WI38 (cell line): ENCODE data around the gene GRIN1.

Experiments
- H3K4me3 ChIP-seq: 2 replicates; pipeline ENCODE4 v1.5.1; 2011; ENCODE audit warnings: low read depth, mild to moderate bottlenecking, control low read depth, low read length
- CTCF ChIP-seq: IDR thresholded peaks from 2 replicates; pipeline ENCODE4 v1.5.1; 2012; ENCODE audit warnings: low read depth, mild to moderate bottlenecking, control low read depth, low read length

The GRIN1 gene

GRCh38 chr9:137166380-137167229 lies 27.7 kb downstream of the GRIN1 start:
- H3K4me3 ChIP-seq, result no peak overlapping the region
- no peak for TF ChIP-seq CTCF

GRCh38 chr9:137167277-137167746 lies 28.4 kb downstream of the GRIN1 start:
- H3K4me3 ChIP-seq, result no peak overlapping the region
- no peak for TF ChIP-seq CTCF

GRCh38 chr9:137167747-137168572 lies 29.0 kb downstream of the GRIN1 start:
- no peak for TF ChIP-seq CTCF
- no peak overlapping the region for H3K4me3 ChIP-seq

- no peak for TF ChIP-seq CTCF
- no peak overlapping the region for H3K4me3 ChIP-seq
Measured at GRCh38 chr9:137168573-137168903, 29.6 kb downstream of the GRIN1 start.

GRCh38 chr9:137168904-137169856 lies 30.2 kb downstream of the GRIN1 start:
- no peak overlapping the region for H3K4me3 ChIP-seq
- no peak for TF ChIP-seq CTCF

GRCh38 chr9:137169896-137170358 lies 31.0 kb downstream of the GRIN1 start, which contains the start of gene LRRC26:
Gene LRRC26 (minus strand): TSS chr9:137170051. CDS start chr9:137169943, 108 bp downstream.
- H3K4me3 ChIP-seq, result no peak within 1 kb of the TSS
- TF ChIP-seq CTCF, result no peak
